ENCODE data around the gene GSDME.

- no peak for TF ChIP-seq POLR2AphosphoS5 (IDR thresholded peaks at IDR 0.05; ENCODE audit: low read depth, low read length)
- no peak for TF ChIP-seq POLR2A (IDR thresholded peaks at IDR 0.05; ENCODE audit: low read depth, low read length)
- no peak for TF ChIP-seq TAF1 (IDR thresholded peaks at IDR 0.05; ENCODE audit: borderline replicate concordance, low read depth, low read length)
These were observed 54.5 kb downstream of the GSDME start for GRCh38 chr7:24702755-24703154.
